SH-SY5Y (cell line): Measurements from ENCODE around the gene UBN1.

Experiments
- GATA2 ChIP-seq: IDR thresholded peaks from 2 replicates; pipeline ENCODE4 v1.6.1; 2011; ENCODE audit warnings: mild to moderate bottlenecking, low read depth, low read length
- GATA3 ChIP-seq: IDR thresholded peaks from 2 replicates; pipeline ENCODE4 v1.6.1; 2011; ENCODE audit warnings: low read depth, mild to moderate bottlenecking, low read length, moderate library complexity

DNA sequence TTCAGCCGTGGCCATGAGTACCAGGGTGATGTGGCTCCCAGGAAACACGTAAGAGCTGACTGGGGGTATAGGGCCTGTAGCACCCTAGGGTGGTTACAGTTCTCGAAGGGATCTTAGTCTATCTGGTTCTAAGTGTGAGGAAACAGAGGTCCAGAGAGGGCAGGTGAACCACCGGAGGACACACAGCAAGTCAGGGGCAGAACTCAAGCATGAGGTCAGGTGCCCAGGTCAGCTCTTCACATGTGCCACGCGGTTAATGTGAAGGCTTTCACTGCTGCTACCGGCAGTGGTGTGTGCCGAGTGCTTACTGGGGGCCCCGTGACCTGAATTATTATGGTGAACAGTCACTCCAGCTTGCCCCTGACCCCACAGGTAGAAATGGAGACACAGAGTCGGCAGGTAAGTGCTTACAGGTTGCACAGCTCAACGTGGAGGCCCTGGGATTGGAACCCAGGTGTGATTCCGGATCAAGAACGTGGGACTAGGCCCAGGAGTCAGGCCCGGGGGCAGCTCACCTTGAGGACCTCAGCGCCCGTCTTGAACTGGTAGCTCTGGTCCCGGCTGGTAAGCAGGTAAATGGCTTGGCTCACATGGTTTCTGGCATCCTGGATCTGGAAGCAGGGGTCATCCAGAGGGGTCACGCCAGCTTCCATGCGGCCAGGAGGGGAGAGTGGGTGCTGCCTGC, 48.0 kb upstream of the UBN1 start:
- TF ChIP-seq GATA3 (no peak), GATA2 (no peak)
